Ureter (tissue), 1 donor: ENCODE results near the gene TOPAZ1. TPM values are rescaled to one million over a fixed set of nuclear protein-coding genes. Genes with fewer than 3 reads are reported as not detected.

Experiments used
- DNase-seq: peaks from one replicate; pipeline ENCODE4 v3.0.0-alpha.2; 2020; ENCODE audit warnings: low spot score
- total RNA-seq: library from RNA; stranded (reverse); gene quantifications from one replicate; pipeline ENCODE4 v1.2.4, GENCODE V29; 2023
- donor health status: DM: yes; HTN: yes; CAD: no.

TOPAZ1 gene
- total RNA-seq, 1 donor from 2014 or later, result not detected

DNA sequence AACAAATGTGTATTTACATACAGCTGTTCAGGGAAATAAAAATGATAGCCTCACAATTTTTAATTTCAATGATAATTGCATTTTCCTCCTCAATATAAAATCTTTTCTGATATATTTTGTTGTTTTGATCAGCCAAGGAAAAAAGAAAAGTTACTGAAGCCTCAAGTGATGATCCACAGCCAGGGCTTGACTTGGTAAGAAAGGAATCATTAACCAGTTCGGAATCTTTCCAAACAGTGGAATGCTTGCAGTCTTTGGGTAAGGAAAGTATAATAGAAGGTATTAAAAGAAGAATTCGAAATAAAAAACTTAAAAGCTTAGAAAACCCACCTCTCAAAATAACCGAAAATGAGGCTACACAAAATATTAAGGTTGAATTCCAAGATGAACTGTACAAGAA, 1.0 kb downstream of the TOPAZ1 start:
- no peak for DNase-seq

DNA sequence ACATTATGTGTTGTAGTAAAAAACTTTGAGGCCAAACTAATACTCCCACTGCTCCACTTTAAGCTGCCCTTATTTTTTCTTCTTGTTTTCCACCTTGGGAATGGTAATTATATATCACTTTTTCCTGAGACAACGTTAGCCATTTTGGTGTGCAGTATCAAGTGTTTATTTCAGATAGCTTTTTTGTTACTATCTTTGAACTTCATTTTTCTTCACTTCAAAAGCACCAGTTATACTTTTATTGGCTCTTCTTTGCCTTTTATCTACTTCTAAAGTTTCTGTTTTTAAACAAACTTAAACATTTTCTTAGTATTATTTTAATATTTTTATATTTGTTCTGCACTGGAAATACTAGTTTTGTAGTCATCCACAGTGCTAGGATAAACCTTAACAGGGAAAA, 6.5 kb downstream of the TOPAZ1 start:
- DNase-seq, result no peak

DNA sequence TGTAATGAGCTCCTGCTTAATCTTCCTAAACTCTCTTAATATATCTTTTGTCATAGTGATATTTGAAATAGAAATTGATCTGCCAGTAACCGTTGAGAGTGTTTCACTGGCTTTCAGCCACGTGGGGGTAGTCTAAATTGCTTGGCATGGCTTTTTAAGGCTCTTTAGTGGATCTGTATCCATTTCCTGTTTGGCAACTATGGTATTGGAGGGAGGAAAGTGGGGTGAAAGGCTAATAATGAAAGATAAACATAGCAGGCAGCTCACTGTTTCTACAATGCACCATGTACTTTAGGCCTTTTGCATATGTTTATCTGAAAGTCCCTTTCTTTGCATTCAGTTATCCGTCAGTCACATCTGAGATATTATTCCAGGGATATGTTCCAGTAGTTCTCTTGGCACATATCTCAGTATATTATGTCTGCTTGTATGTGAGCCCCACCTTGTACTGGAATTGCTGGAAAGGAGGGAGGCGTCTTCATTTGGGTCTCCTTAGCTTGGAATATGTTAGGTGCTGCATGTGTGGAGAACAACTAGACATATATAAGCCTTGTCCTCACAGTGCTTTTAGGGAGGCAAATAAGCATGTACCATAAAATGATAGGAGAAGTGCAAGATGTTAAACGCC, 10.8 kb downstream of the TOPAZ1 start:
- DNase-seq, result no peak

DNA sequence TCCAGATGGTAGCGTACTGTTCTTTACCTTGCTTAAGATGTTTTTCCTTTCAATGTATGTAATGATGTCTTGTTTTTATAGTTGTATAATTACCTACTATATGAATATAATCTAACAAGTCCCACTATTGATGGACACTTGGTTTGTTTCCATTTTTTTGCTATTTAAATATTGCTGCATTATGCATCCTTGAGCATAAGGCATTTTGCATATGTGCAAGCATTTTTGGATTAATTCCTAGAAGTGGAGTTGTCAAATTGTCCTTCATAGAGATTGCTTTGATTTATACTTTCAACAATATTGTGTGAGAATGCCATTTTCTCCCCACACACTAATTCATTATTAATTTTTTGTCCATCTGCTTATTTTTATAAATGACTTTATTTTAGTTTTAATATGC, 17.7 kb downstream of the TOPAZ1 start:
- no peak for DNase-seq

DNA sequence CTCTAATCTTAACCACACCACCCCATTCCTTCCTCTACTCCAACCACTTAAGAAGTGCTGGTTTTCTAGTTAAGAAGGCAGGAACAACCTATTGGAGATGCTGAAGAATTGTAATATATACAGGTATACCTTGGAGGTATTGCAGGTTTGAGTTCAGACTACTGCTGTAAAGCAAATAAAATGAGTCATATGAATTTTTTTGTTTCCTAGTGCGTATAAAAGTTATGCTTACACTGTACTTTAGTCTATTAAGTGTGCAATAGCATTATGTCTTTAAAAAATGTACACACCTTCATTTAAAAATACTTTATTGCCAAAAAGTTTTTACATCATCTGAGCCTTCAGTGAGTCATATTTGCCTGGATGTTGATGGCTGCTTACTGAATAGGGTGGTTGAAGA, 22.5 kb downstream of the TOPAZ1 start:
- DNase-seq, result no peak

DNA sequence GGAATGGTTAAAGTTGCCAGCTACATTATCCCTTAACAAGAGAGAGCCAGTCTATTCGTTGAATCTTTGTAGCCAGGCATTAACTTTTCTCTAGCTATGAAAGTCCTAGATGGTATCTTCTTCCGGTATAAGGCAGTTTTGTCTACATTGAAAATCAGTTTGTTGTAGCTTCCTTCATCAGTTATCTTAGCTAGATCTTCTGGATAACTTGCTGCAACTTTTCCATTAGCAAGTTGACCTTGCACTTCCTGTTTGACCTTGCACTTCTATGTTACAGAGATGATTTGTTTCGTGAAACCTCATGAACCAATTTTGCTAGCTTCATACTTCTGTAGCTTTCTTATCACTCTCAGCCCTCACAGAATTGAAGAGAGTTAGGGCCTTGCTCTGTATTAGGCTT, 24.1 kb downstream of the TOPAZ1 start:
- DNase-seq, result no peak

DNA sequence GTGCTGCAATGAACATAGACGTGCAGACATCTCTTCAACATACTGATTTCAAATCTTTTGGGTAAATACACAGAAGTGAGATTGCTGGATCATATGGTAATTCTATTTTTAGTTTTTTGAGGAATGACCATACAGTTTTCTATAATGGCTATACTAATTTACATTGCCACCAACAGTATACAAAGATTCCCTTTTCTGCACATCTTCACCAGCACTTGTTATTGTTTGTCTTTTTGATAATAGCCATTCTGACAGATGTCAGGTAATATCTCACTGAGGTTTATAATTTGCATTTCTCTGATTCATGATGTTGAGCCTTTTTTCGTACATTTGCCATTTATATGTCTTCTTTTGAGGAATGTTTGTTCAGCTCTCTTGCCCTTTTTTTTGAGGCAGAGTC, 30.5 kb downstream of the TOPAZ1 start:
- DNase-seq, result no peak

DNA sequence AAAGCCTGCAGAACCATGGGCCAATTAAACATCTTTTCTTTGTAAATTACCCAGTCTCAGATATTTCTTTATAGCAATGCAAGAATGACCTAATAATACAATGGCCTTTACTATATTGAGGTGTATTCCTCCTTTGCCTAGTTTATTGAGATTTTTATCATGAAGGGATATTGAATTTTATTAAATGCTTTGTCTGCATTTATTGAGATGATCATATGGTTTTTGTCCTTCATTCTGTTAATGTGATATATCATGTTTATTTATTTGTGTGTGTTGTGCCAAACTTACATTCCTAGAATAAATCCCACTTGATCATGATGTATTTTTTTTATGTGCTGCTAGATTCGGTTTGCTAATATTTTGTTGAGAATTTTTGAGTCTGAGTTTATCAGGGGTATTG, 36.2 kb downstream of the TOPAZ1 start:
- DNase-seq, result no peak

DNA sequence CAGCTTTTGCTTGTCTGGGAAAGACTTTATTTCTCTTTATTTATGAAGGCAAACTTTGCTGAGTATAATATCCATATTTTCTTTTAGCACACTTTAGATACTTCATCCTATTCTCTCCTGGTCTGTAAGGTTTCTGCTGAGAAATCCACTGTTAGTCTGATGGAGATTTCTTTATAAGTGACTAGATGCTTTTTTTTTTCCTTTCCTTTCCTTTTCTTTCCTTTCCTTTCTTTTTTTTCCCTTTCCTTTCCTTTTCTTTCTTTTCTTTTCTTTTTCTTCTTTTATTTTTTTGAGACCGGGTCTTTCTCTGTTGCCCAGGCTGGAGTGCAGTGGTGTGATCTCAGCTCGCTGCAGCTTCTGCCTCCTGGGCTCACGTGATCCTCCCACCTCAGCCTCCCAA, 38.4 kb downstream of the TOPAZ1 start:
- no peak for DNase-seq

DNA sequence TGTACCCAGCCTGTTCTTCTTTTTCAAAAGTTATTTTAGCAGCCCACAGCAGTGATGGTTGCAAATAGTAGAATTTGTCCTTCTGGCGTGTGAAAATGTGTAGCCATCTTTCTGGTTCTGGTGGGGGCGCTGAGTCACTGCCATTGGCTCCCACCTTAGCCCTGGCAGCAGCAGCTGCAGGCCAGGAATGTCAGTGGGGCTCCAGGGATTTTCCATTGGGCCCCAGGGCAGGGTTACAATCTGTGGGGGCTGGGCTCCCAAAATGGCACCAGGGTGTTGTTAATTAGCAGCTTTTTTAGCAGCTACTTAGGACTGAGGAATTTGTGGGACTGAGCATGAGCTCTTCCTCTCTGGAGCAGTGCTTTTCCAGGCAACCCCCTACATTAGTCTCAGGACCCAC, 38.9 kb downstream of the TOPAZ1 start:
- no peak for DNase-seq

DNA sequence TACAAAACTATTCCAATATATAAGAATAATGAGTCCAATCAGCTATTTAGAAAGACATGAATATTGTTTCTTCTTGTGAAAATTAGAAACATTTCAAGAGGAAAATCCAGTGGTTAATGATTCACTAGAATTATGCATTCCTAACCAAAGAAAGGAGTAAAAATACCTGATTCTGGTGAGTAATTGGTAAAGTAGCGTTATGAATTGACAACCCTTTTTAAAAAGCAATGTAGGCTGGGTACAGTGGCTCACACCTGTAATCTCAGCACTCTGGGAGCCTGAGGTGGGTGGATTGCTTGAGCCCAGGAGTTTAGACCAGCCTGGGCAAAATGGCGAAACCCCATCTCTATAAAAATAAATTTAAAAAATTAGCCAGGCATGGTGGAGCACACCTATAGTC, 43.3 kb downstream of the TOPAZ1 start:
- no peak for DNase-seq

DNA sequence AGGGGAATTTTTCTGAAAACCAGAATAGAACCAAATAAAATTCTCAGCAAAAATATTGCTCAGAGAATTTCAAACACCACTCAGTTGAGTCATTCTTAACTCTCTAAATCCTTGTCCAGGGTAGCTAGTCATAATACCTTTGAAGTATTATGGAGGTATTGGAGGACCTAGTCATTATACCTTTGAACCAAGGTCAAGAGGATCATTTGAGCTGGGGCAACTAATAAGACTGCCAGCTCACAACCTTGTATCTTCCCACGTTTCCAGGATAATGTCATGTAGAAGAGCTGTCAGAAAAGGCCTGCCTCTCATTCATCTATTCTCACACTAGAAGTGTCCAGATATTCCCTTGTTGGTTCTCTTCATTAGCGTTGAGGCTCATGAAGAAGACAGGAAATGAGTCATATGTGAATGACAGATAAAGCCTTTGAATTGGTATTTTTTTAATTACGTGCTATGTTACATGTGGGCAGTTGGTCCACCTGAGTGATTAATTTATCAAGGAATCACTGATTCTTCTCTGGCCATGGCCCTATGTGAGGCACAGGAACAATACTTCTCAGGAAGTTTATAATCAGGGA, 48.3 kb downstream of the TOPAZ1 start:
- DNase-seq, result no peak

DNA sequence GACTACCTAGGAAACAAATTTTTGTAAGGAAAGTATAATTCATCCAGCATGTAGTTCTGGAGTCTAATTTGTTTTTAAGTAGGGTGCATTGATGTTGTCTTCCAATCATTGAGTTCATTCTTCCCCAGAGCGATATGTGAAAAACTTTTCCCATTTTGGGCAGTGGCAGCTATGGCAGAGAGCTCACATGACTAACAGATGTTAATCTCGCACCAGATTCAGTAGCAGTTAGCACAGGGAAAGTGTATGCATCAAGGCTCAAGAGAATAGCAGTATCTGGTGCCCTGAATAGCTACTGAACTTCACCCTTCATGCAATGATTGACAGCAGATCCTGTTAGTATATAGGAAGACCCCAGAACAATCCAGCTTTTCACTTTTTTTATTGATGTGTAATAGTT, 50.6 kb downstream of the TOPAZ1 start:
- no peak for DNase-seq

DNA sequence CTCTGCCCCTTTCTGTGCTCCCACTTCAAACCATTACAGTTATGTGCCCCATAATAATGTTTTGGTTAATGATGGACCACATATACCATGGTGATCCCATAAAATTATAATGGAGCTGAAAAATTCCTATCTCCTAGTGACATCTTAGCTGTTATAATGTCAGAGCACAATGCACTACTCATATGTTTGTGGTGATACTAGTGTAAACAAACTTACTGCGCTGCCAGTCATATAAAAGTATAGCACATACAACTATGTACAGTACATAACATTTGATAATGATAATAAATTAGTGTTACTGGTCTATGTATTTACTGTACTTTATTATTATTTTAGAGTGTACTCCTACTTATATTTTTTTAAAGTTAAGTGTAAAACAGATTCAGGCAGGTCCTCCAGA, 51.3 kb downstream of the TOPAZ1 start:
- no peak for DNase-seq

DNA sequence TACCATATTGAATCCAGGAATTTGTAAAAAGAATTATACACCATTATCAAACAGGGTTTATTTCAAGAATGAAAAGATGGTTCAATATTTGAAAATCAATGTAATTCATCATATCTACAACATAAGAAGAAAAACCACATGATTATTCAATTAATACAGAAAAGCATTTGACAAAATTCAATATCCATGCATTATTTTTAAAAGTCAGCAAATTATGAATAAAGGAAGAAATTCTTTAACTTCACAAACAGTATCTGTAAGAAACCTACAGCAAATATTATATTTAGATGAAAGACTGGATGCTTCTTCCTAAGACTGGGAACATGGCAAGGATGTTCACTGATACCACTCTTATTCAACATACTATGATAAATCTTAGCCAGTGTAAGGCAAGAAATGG, 55.6 kb downstream of the TOPAZ1 start:
- no peak for DNase-seq

DNA sequence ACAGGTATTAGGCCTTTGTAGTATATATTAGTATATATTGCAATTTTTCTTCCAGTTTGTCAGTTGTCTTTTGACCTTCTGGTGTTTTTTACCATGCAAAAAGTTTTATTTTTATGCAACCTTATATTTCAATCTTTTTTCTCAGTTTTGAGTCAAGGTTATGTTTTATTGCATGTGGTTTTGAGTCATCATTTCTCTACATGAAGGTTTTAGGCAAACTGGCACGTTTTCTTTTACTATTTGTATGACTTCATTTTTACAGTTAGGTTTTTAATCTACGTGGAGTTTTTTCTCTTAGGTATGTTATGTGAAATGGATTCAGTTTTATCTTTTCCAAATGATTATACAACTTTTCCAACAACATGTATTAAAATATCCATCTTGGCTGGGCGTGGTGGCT, 60.1 kb downstream of the TOPAZ1 start:
- DNase-seq, result no peak

DNA sequence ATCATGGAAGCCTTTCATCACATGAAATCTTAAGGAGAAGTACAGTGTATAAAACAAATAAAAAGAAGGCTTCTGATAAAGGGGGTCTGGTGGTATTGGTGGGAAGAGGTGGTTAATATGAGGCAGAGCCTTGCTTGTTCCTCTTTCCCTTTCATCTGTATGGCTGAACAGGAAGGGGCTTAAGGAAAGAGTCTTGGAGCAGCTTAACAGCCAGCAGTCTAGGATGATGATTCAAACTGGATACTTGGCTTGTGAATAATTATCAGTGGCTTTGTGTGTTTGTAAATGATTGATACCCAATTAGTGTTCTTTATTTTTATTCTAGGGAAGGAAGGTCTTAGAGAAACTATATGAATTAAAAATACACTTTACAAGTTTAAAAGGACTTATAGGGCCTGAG, 67.8 kb downstream of the TOPAZ1 start:
- DNase-seq, result no peak

DNA sequence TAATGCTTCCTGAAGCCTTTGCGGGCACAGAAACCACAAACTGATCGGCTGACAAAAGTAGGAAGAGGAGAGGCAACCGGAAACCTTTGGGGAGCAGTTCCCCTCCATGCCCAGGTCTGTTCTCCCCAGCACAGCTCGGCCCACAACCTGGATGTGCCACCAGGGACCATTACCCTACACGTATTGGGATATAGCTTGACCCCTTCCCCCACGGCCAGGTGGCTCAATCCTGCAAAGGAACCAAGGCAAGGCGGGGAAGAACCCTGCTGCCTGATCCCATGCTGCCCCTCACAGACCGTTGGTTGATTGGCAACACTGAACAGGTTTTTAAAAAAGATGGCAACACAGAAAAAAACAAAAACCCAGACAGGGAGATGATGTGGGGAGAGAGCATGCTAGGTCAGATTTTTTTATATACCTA, 77.2 kb downstream of the TOPAZ1 start:
- DNase-seq, result no peak

DNA sequence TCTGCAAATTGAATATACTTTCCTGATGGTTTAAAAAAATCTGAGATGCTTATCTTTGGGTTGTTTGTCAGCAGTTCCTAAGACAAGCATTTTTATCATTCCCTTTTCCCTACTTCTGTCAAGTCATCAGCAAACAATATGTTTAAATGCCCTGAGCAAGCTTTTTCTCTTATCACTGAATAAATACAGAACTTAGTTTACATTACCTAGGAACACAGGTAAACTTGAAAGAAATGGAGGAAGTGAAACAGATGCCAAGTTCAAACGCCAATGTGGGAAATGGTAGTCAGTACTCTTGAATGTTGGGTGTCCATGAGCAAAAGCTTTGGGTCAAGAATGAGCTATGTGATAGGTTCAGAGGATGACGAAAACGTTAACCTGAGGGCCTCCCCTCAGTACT, 79.6 kb downstream of the TOPAZ1 start:
- no peak for DNase-seq

DNA sequence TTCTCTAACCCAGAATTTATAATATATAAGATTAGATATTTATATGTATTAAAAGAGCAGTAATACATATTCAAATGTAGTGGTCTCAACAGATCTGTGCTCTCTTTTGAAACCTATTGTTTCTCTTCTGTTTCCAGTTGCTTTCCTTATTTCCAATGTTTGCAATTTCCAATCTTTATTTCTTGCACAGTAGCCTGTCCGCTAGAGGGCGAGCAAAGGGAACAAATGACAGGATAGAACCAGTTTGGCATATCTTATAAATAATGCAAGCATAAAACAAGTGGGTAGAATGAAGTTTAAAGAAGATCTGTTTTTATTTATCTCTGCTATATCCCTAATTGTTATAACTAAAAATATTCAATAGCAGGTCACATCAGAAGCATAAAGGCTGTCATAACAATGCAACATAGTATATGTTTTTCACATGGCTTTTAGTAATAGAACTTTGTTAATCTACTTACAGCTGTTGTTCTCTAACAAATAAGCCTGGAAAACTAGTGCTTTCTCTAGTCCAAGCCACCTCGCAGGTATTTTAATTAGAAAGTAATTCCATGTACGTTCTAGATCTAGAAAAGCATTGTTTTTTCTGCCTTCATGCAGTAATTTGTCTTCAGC, 81.8 kb downstream of the TOPAZ1 start:
- peak; percentile 70 for DNase-seq

DNA sequence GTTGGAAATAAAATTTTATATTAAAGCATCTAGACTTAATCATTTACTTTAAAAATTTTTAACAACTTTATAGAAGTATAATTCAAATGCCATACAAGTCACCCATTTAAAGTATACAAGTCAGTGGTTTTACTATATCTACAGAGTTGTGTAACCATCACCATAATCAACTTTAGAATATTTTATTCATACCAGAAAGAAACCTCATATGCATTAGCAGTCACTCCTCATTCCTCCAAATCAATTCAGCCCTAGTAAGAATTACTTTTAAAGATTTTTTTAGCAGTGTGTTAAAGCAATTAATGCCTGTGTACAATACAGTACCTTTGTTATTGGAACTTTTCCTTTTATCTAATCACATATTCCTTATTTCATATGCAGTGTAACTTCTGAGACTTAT, 82.9 kb downstream of the TOPAZ1 start:
- no peak for DNase-seq

DNA sequence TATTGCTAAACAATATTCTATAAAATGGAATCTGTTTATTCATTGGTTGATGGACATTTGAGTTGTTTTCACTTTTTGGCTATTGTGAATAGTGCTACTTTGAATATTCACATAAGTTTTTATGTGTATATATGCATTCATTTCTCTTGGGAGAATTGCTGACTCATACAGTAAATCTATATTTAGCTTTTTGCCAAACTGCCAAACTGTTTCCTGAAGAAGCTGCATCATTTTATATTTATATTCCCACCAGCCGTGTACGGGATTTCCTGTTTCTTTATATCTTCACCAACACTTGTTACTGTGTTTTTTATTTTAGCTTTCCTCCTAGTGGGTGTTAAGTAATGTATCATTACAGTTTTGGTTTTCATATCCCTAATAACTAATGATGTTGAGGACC, 84.3 kb downstream of the TOPAZ1 start:
- DNase-seq, result no peak

DNA sequence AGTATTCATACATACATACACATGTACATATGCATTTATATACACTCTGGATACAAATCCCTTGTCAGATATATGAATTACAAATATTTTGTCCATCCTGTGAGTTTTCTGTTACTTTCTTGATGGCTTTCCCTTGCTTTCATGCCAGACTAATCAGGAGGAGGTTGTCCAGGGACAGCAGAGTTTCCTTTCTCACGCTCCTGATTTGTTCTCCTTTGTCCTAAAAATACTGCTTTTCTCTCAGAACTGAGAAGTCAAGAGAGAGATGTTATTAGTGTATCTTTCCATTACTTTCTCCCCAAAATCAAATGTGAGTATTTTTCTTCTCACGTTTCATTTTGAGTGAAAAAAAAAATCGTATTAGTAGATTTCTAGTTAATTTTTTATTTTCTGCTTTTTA, 84.8 kb downstream of the TOPAZ1 start:
- no peak for DNase-seq

DNA sequence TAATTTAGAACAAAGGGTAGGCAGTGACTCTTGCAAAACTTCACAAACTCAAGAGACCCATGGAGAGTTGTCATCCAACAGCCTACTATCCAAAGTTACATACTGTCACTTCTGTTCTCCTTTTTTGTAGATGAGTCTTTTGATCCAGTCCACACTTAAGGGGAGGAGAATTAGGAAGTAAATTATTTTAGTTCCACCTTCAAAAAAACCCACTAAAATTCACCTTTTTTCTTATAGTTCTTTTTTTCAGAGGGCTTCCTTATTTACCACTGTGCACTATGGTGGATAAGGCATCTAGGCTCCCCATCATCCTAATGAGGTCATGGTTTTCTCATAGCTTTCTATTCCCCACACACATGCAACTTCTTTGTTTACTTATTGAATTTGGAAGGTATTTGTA, 88.3 kb downstream of the TOPAZ1 start:
- no peak for DNase-seq
